GM15510 (cell line): Measurements from ENCODE around the gene TTLL11.

Experiments used
- POLR2A ChIP-seq: IDR thresholded peaks from 3 replicates; pipeline ENCODE4 v1.6.1; 2011; ENCODE audit warnings: borderline replicate concordance; ENCODE audit not compliant: insufficient read length; ENCODE audit errors: extremely low read depth

Gene TTLL11

GRCh38 chr9:122128969-122129343, 35.8 kb upstream of the TTLL11 start:
- no peak for TF ChIP-seq POLR2A

GRCh38 chr9:122128007-122128968, 35.2 kb upstream of the TTLL11 start:
- no peak for TF ChIP-seq POLR2A

GRCh38 chr9:122127396-122127798, 34.3 kb upstream of the TTLL11 start:
- TF ChIP-seq POLR2A: no peak

GRCh38 chr9:122126331-122127261, 33.5 kb upstream of the TTLL11 start:
- no peak for TF ChIP-seq POLR2A

- no peak for TF ChIP-seq POLR2A
These were observed 32.6 kb upstream of the TTLL11 start for GRCh38 chr9:122125509-122126330.

GRCh38 chr9:122125158-122125508, 32.0 kb upstream of the TTLL11 start:
- no peak for TF ChIP-seq POLR2A

- TF ChIP-seq POLR2A: no peak
These were observed 31.4 kb upstream of the TTLL11 start for GRCh38 chr9:122124528-122124927.

GRCh38 chr9:122124048-122124447, 30.9 kb upstream of the TTLL11 start:
- no peak for TF ChIP-seq POLR2A

- no peak for TF ChIP-seq POLR2A
These were observed 30.0 kb upstream of the TTLL11 start for GRCh38 chr9:122122903-122123632.

- TF ChIP-seq POLR2A: no peak
These were observed 29.4 kb upstream of the TTLL11 start for GRCh38 chr9:122122468-122122867.

- TF ChIP-seq POLR2A: no peak
These were observed 28.8 kb upstream of the TTLL11 start for GRCh38 chr9:122121931-122122330.

- no peak for TF ChIP-seq POLR2A
These were observed 28.3 kb upstream of the TTLL11 start for GRCh38 chr9:122121391-122121790.

- TF ChIP-seq POLR2A: no peak
These were observed 27.4 kb upstream of the TTLL11 start for GRCh38 chr9:122120316-122121071.
